B cell (primary cell): ENCODE measurements around the gene SHANK2. TPM values are rescaled to one million over a fixed set of nuclear protein-coding genes. Genes with fewer than 3 reads are reported as not detected.

Source experiments
- ATAC-seq: fragments of 200-7000 bp; cut with Tn5 transposase; one replicate; pipeline ENCODE4 v1.10.0; 2021; ENCODE audit warnings: low read depth, mild to moderate bottlenecking, moderate number of reproducible peaks, moderate library complexity
- CTCF ChIA-PET: fragments of 350-600 bp; sonication (Branson Sonifier 250); formaldehyde crosslinking; loops from one replicate; lab custom pipeline; 2021; ENCODE audit warnings: antibody characterized with exemption, inconsistent platforms; lab: Charles Lee
- POLR2A ChIA-PET: fragments of 350-600 bp; sonication (Branson Sonifier 250); formaldehyde crosslinking; loops from one replicate; lab custom pipeline; 2021; ENCODE audit warnings: antibody characterized with exemption; lab: Charles Lee
- DNase-seq: peaks from one replicate; pipeline ENCODE4 v3.0.0; 2013
- H2AFZ ChIP-seq: 2 replicates; pipeline ENCODE4 v1.6.1; 2012; ENCODE audit warnings: mild to moderate bottlenecking, low read depth, low read length; ENCODE audit not compliant: insufficient read depth, poor library complexity, severe bottlenecking
- H3K27ac ChIP-seq, 2 donors: 1 replicate in 1 of 2; 2 replicates in 1 of 2; pipeline ENCODE4 v1.5.1; 2012 to 2013; ENCODE audit warnings: low read length in 2 of 2, mild to moderate bottlenecking in 2 of 2, moderate library complexity in 1 of 2
- H3K27me3 ChIP-seq, 4 experiments: fragments of 200-600 bp in 1 of 4; sonication (generic) in 1 of 4; replicated peaks in 1 of 4; 1 replicate in 2 of 4; 2 replicates in 2 of 4; pipeline versions ENCODE4 v1.6.1 to v1.7.0; 2013 to 2016; ENCODE audit warnings: low read length in 3 of 4, mild to moderate bottlenecking in 2 of 4, mixed read lengths in 1 of 4, moderate library complexity in 1 of 4; ENCODE audit not compliant: insufficient read depth in 4 of 4, control insufficient read depth in 3 of 4; ENCODE audit errors: control extremely low read depth in 1 of 4
- H3K36me3 ChIP-seq, 2 experiments: replicated peaks in 1 of 2; 1 replicate in 1 of 2; 2 replicates in 1 of 2; pipeline versions ENCODE4 v1.6.1 to v1.7.1; 2013; ENCODE audit warnings: low read length in 1 of 2; ENCODE audit not compliant: insufficient read depth in 2 of 2, control insufficient read depth in 1 of 2; ENCODE audit errors: control extremely low read depth in 1 of 2, extremely low read depth in 1 of 2
- H3K4me1 ChIP-seq, 2 donors: fragments of 200-600 bp in 1 of 2; sonication (generic) in 1 of 2; 1 replicate in 1 of 2; 2 replicates in 1 of 2; pipeline versions ENCODE4 v1.5.1 to v1.6.1; 2013 to 2017; ENCODE audit warnings: low read length in 2 of 2; ENCODE audit not compliant: control insufficient read depth in 2 of 2, insufficient read depth in 2 of 2
- H3K4me2 ChIP-seq: replicated peaks from 2 replicates; pipeline ENCODE3; 2012; ENCODE audit warnings: mild to moderate bottlenecking, low read depth, low read length; ENCODE audit not compliant: poor library complexity, severe bottlenecking
- H3K4me3 ChIP-seq, 5 experiments: fragments of 200-600 bp in 1 of 5; sonication (generic) in 1 of 5; 1 replicate in 3 of 5; 2 replicates in 2 of 5; pipeline versions ENCODE4 v1.5.1 to v1.7.0; 2011 to 2016; ENCODE audit warnings: low read length in 4 of 5, mild to moderate bottlenecking in 4 of 5, low read depth in 2 of 5, control low read depth in 1 of 5, moderate library complexity in 1 of 5; ENCODE audit not compliant: insufficient read depth in 1 of 5; ENCODE audit errors: control extremely low read depth in 1 of 5, extremely low read depth in 1 of 5
- H3K79me2 ChIP-seq: fragments of 200-600 bp; sonication (generic); one replicate; pipeline ENCODE4 v1.6.0; 2016; ENCODE audit warnings: low read length; ENCODE audit not compliant: control insufficient read depth, insufficient read depth
- H3K9ac ChIP-seq: fragments of 200-600 bp; sonication (generic); 2 replicates; pipeline ENCODE4 v1.6.1; 2017; ENCODE audit warnings: mild to moderate bottlenecking, low read length, moderate library complexity
- H3K9me3 ChIP-seq, 3 donors: one replicate each; pipeline versions ENCODE4 v1.6.1 to v1.7.1; 2013; ENCODE audit warnings: low read length in 2 of 3; ENCODE audit not compliant: control insufficient read depth in 2 of 3, insufficient read depth in 1 of 3; ENCODE audit errors: control extremely low read depth in 1 of 3
- H4K20me1 ChIP-seq: 2 replicates; pipeline ENCODE4 v1.6.0; 2012; ENCODE audit warnings: mild to moderate bottlenecking, low read length; ENCODE audit not compliant: insufficient read depth, control insufficient read depth, poor library complexity, severe bottlenecking
- H3K27ac Mint-ChIP-seq: one replicate; pipeline ENCODE4 v1.8.0; 2021; ENCODE audit warnings: mixed read lengths
- H3K27me3 Mint-ChIP-seq: one replicate; pipeline ENCODE4 v1.8.0; 2021; ENCODE audit warnings: mixed read lengths
- H3K4me1 Mint-ChIP-seq: one replicate; pipeline ENCODE4 v1.8.0; 2021; ENCODE audit warnings: mixed read lengths
- H3K4me3 Mint-ChIP-seq: one replicate; pipeline ENCODE4 v1.8.0; 2021; ENCODE audit warnings: mixed read lengths
- H3K9me3 Mint-ChIP-seq: one replicate; pipeline ENCODE4 v1.8.0; 2022; ENCODE audit warnings: mixed read lengths; ENCODE audit not compliant: insufficient read depth
- CTCF ChIP-seq: fragments of 200-600 bp; IDR thresholded peaks from one replicate; pipeline ENCODE4 v1.8.0; 2022; ENCODE audit warnings: antibody characterized with exemption, mild to moderate bottlenecking
- EZH2 ChIP-seq: IDR thresholded peaks from 2 replicates; pipeline ENCODE4 v1.6.1; 2012; ENCODE audit warnings: borderline replicate concordance, low read depth, mild to moderate bottlenecking, moderate library complexity, low read length; ENCODE audit not compliant: insufficient read depth, poor library complexity, severe bottlenecking
- WGBS: methylation state at CpG from one replicate; pipeline ENCODE4 v1.1.5; 2013; ENCODE audit warnings: missing lambda C conversion rate; ENCODE audit not compliant: insufficient coverage; 5-methylcytosine and 5-hydroxymethylcytosine counted together
- intact Hi-C: fragments of 100-400 bp; cut with micrococcal nuclease; formaldehyde crosslinking; loops from one replicate; pipeline ENCODE4 v1.10.0; 2022
- polyA plus RNA-seq: library from polyadenylated mRNA; depleted of rRNA; stranded (reverse); fragments of >200 nt; gene quantifications from 2 replicates; pipeline ENCODE4 v1.2.3, GENCODE V29; 2012
- total RNA-seq, 2 donors: library from RNA; stranded (reverse); fragments of 120-200 nt in 1 of 2; gene quantifications; 1 replicate in 1 of 2; 2 replicates in 1 of 2; pipeline versions ENCODE4 v1.2.3 to v1.2.4, GENCODE V29; 2013 to 2022

The SHANK2 gene
- total and polyA plus RNA-seq, 2 donors (not counting 1 experiment from before 2014, with no cell fraction given): 0.07 to 0.28 TPM

GRCh38 chr11:71209656-71210055, 42.7 kb downstream of the SHANK2 start:
- ChIA-PET POLR2A (no interaction called here), CTCF (no interaction called here)
- Mint-ChIP-seq H3K9me3 (no peaks in the 10 kb centered on the region), H3K4me3 (no peak overlapping the region), H3K4me1 (no peaks in the 10 kb centered on the region), H3K27me3 (peaks cover 18% of the 10 kb centered on the region), H3K27ac (no peak overlapping the region)
- Histone ChIP-seq H4K20me1 (no peaks in the 10 kb centered on the region), H3K27ac (no peak overlapping the region), H3K27me3 (peaks cover 0 to under 1% (median 0%) of the 10 kb centered on the region in 4 experiments), H3K9ac (no peak overlapping the region), H3K4me1 (no peaks in the 10 kb centered on the region), H2AFZ (no peak overlapping the region), H3K36me3 (no peaks in the 10 kb centered on the region), H3K9me3 (peaks cover 0 to 16% (median 1%) of the 10 kb centered on the region in 3 donors), H3K4me2 (no peak overlapping the region), H3K4me3 (no peak overlapping the region), H3K79me2 (no peaks in the 10 kb centered on the region)
- WGBS: 83% methylated on average over 9 of the region's 10 CpGs
- ATAC-seq: no peak
- no peak for TF ChIP-seq EZH2
- TF ChIP-seq CTCF: no peak
- DNase-seq: no peak
- intact Hi-C loops: no loop called here

GRCh38 chr11:71209181-71209580, 43.2 kb downstream of the SHANK2 start:
- CTCF ChIA-PET: no interaction called here
- intact Hi-C loops: no loop called here
- H3K4me2 ChIP-seq: no peak overlapping the region
- H3K27me3 Mint-ChIP-seq: peaks cover 16% of the 10 kb centered on the region
- H3K27ac ChIP-seq: no peak overlapping the region
- H4K20me1 ChIP-seq: no peaks in the 10 kb centered on the region
- no peaks in the 10 kb centered on the region for H3K79me2 ChIP-seq
- H2AFZ ChIP-seq: no peak overlapping the region
- H3K9me3 Mint-ChIP-seq: no peaks in the 10 kb centered on the region
- peaks cover 2% of the 10 kb centered on the region for H3K4me1 Mint-ChIP-seq
- DNase-seq (no peak), ATAC-seq (no peak)
- H3K9me3 ChIP-seq: peaks cover 0 to 16% (median 1%) of the 10 kb centered on the region in 3 donors
- 61% methylated on average over 6 of the region's 7 CpGs for WGBS
- H3K36me3 ChIP-seq: no peaks in the 10 kb centered on the region
- H3K4me3 Mint-ChIP-seq: no peak overlapping the region
- no peak overlapping the region for H3K9ac ChIP-seq
- H3K4me1 ChIP-seq: peaks cover 0 to 1% of the 10 kb centered on the region in 2 donors
- no peak for TF ChIP-seq EZH2
- no peak for TF ChIP-seq CTCF
- H3K4me3 ChIP-seq: no peak overlapping the region
- H3K27me3 ChIP-seq: no peaks in the 10 kb centered on the region
- POLR2A ChIA-PET: no interaction called here
- no peak overlapping the region for H3K27ac Mint-ChIP-seq
